ENCODE measurements around the gene IGSF3.

- TF ChIP-seq POLR2A (IDR thresholded peaks at IDR 0.05) (no peak), CTCF (IDR thresholded peaks at IDR 0.05) (no peak)
Measured at GRCh38 chr1:116680752-116681151, 13.2 kb upstream of the IGSF3 start.

Data from testis (tissue), 2 donors.